Stomach (tissue), 9 donors: ENCODE measurements around the gene SRP14. TPM values are rescaled to one million over a fixed set of nuclear protein-coding genes. Genes with fewer than 3 reads are reported as not detected.

Experiments used
- DNase-seq, 2 donors: peaks; one replicate each; pipeline versions ENCODE4 v3.0.0 to v3.0.0-alpha.2; 2013 to 2019
- H3K27ac ChIP-seq, 5 donors: fragments of 200-600 bp in 4 of 5; sonication (generic) in 4 of 5; one replicate each; pipeline ENCODE4 v1.5.1; 2013 to 2019; ENCODE audit warnings: mild to moderate bottlenecking in 1 of 5, moderate library complexity in 1 of 5
- H3K27me3 ChIP-seq, 3 donors: fragments of 200-600 bp; sonication (generic); one replicate each; pipeline ENCODE4 v1.5.1; 2017 to 2019; ENCODE audit warnings: mixed run types in 1 of 3
- H3K36me3 ChIP-seq, 4 donors: fragments of 200-600 bp; sonication (generic); 1 replicate in 3 of 4; 2 replicates in 1 of 4; pipeline ENCODE4 v1.5.1; 2016 to 2019
- H3K4me1 ChIP-seq, 4 donors: fragments of 200-600 bp; sonication (generic); one replicate each; pipeline ENCODE4 v1.5.1; 2016 to 2019
- H3K4me3 ChIP-seq, 4 donors: fragments of 200-600 bp; sonication (generic) in 3 of 4; one replicate each; pipeline ENCODE4 v1.5.1; 2016 to 2019; ENCODE audit warnings: mild to moderate bottlenecking in 1 of 4
- H3K9me3 ChIP-seq, 4 donors: fragments of 200-600 bp; sonication (generic); one replicate each; pipeline ENCODE4 v1.5.1; 2016 to 2019
- EP300 ChIP-seq: sonication (generic); formaldehyde crosslinking; IDR thresholded peaks from one replicate; pipeline ENCODE4 v1.6.1; 2017; ENCODE audit warnings: antibody characterized with exemption
- POLR2A ChIP-seq, 4 donors: fragments of 450-650 bp; IDR thresholded peaks; one replicate each; pipeline ENCODE4 v1.6.1; 2016; ENCODE audit warnings: antibody characterized with exemption in 4 of 4, control low read depth in 2 of 4, mild to moderate bottlenecking in 1 of 4, moderate library complexity in 1 of 4
- POLR2AphosphoS5 ChIP-seq, 3 donors: sonication (generic); formaldehyde crosslinking; IDR thresholded peaks; one replicate each; pipeline ENCODE4 v1.6.1; 2016; ENCODE audit warnings: antibody characterized with exemption in 3 of 3
- WGBS, 5 donors: extraction: QIAGEN DNeasy Blood & Tissue Kit in 3 of 5; methylation state at CpG; one replicate each; pipeline versions ENCODE4 v1.1.5 to v1.1.7; 2013 to 2018; 5-methylcytosine and 5-hydroxymethylcytosine counted together
- intact Hi-C: fragments of 100-400 bp; cut with DNase I; formaldehyde crosslinking; loops from one replicate; pipeline ENCODE4 v1.15.1; 2023; ENCODE audit warnings: low total_unique reads
- polyA plus RNA-seq, 3 donors: library from polyadenylated mRNA; stranded (reverse); fragments of 200-250 nt; gene quantifications; one replicate each; pipeline ENCODE4 v1.2.3, GENCODE V29; 2013
- total RNA-seq, 5 donors: library from RNA; depleted of rRNA; stranded (reverse); fragments of >200 nt; gene quantifications; one replicate each; pipeline versions ENCODE4 v1.1.0 to v1.2.3, GENCODE V29; 2014 to 2016
- TF ChIP-seq, protein P1 (sequence below), 7 experiments: fragments of 450-650 bp in 4 of 7; fragments of 200-600 bp in 3 of 7; sonication (generic) in 3 of 7; IDR thresholded peaks; one replicate each; pipeline ENCODE4 v1.5.1; 2016 to 2019; ENCODE audit warnings: antibody characterized with exemption in 7 of 7, control low read depth in 2 of 7, mild to moderate bottlenecking in 1 of 7
- donor health status: healthy with polysubstance abuse.
- donor health status: Bipolar disorder and iron deficiency.
- donor health status: healthy.

SRP14 gene
- total and polyA plus RNA-seq, 8 donors = 72.4 to 411 (median 284) TPM

DNA sequence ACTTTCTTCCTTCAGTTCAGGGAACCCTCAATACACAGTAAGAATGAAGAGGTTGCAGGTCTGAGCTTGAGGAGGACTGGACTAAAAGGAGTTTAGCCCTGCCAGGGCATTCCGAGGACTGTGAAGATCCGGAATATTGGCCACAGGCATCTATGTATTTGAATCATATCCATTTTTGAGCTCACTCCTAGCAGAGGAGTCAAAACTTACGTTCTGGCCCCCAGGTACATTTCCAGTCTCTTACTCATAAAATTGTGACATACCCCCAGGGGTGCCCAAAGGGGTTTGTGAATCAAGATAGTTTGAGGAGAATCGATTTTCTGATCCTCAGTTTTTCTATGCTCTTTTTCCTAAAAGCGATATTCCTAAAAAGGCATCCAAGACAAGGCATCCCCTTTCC lies 27.6 kb upstream of the SRP14 start:
- TF ChIP-seq POLR2A (IDR thresholded peaks at IDR 0.05) (no peak), EP300 (no peak), POLR2AphosphoS5 (IDR thresholded peaks at IDR 0.05) (no peak)
- TF ChIP-seq, protein P1, sequence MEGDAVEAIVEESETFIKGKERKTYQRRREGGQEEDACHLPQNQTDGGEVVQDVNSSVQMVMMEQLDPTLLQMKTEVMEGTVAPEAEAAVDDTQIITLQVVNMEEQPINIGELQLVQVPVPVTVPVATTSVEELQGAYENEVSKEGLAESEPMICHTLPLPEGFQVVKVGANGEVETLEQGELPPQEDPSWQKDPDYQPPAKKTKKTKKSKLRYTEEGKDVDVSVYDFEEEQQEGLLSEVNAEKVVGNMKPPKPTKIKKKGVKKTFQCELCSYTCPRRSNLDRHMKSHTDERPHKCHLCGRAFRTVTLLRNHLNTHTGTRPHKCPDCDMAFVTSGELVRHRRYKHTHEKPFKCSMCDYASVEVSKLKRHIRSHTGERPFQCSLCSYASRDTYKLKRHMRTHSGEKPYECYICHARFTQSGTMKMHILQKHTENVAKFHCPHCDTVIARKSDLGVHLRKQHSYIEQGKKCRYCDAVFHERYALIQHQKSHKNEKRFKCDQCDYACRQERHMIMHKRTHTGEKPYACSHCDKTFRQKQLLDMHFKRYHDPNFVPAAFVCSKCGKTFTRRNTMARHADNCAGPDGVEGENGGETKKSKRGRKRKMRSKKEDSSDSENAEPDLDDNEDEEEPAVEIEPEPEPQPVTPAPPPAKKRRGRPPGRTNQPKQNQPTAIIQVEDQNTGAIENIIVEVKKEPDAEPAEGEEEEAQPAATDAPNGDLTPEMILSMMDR (IDR thresholded peaks at IDR 0.05) = no peak
- H3K27me3 ChIP-seq = no peaks in the 10 kb centered on the region
- DNase-seq = no peak
- H3K27ac ChIP-seq = no peak overlapping the region
- no peak overlapping the region for H3K4me3 ChIP-seq
- H3K36me3 ChIP-seq = no peaks in the 10 kb centered on the region
- H3K9me3 ChIP-seq = no peaks in the 10 kb centered on the region
- H3K4me1 ChIP-seq = peaks cover 19 to 50% (median 33%) of the 10 kb centered on the region in 4 donors
- 89 to 95% (median 92%) methylated on average over 5 of the region's 5 CpGs for WGBS, 5 donors
- intact Hi-C loops = no loop called here

DNA sequence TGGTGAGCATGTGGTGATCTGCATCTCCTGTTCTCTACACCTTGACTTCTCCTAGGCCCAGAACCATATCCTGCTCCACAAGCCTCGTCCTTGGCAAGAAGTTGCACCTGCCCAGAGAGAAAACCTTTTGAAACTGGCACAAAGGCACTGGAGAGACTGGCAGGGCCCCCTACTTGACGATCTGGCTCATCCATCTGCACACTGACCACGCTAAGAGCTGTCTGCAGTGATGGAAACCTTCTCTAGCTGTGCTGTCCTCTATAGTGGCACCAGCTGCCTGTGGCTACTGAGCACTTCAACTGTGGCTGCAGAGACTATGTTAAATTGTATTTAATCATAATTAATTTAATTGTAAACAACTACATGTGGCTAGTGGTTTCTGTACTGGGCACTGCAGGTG lies 26.2 kb upstream of the SRP14 start:
- 69 to 81% (median 76%) methylated on average over 3 of the region's 3 CpGs for WGBS, 5 donors
- H3K27me3 ChIP-seq = no peaks in the 10 kb centered on the region
- H3K4me1 ChIP-seq = peaks cover 19 to 40% (median 24%) of the 10 kb centered on the region in 4 donors
- H3K9me3 ChIP-seq = no peaks in the 10 kb centered on the region
- H3K36me3 ChIP-seq = no peaks in the 10 kb centered on the region
- no peak overlapping the region for H3K4me3 ChIP-seq
- no peak overlapping the region for H3K27ac ChIP-seq
- intact Hi-C loops = no loop called here
- no peak for DNase-seq
- TF ChIP-seq, protein P1 (IDR thresholded peaks at IDR 0.05) = no peak
- TF ChIP-seq POLR2A (IDR thresholded peaks at IDR 0.05) = no peak
- no peak for TF ChIP-seq EP300
- TF ChIP-seq POLR2AphosphoS5 (IDR thresholded peaks at IDR 0.05) = no peak

- intact Hi-C loops = no loop called here
- Histone ChIP-seq H3K36me3 (no peaks in the 10 kb centered on the region), H3K27me3 (no peaks in the 10 kb centered on the region), H3K27ac (peak overlapping the region in 1 of 5 donors; percentile 51), H3K4me3 (no peak overlapping the region), H3K4me1 (peaks cover 14 to 32% (median 16%) of the 10 kb centered on the region in 4 donors), H3K9me3 (no peaks in the 10 kb centered on the region)
- TF ChIP-seq POLR2AphosphoS5 (IDR thresholded peaks at IDR 0.05) = no peak
- no peak for TF ChIP-seq POLR2A (IDR thresholded peaks at IDR 0.05)
- TF ChIP-seq EP300 = no peak
- TF ChIP-seq, protein P1 (IDR thresholded peaks at IDR 0.05) = no peak
- no peak for DNase-seq
- WGBS, 5 donors = 82 to 88% (median 86%) methylated on average over 8 of the region's 8 CpGs
These were observed 25.4 kb upstream of the SRP14 start for GRCh38 chr15:40064231-40064894.

DNA sequence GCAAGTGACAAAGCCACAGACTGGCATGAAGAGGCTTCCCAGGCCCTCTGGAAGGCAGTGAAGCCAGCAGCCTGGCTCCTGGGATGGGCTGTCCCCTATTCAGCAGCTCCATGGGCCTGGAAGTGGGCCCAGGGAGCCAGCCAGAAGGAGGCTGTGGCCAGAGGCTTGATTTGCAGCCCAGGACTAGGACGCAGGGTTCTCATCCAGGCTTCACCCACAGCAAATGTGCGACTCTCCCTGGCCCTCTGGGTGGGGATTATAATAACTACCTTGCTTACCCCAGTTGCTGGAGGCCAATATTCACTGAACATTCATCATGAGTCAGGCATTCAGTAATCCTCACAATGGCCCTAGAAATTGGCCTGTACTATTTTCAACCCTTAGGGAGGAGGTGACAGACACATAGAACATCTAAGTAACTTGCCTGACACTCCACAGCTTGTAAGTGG lies 24.6 kb upstream of the SRP14 start:
- Histone ChIP-seq H3K27me3 (no peaks in the 10 kb centered on the region), H3K27ac (peak overlapping the region in 1 of 5 donors; percentile 51), H3K4me1 (peaks cover 6 to 24% (median 8%) of the 10 kb centered on the region in 4 donors), H3K9me3 (no peaks in the 10 kb centered on the region), H3K4me3 (no peak overlapping the region), H3K36me3 (no peaks in the 10 kb centered on the region)
- no peak for DNase-seq
- TF ChIP-seq, protein P1 (IDR thresholded peaks at IDR 0.05) = no peak
- TF ChIP-seq POLR2A (IDR thresholded peaks at IDR 0.05) (no peak), EP300 (no peak), POLR2AphosphoS5 (IDR thresholded peaks at IDR 0.05) (no peak)
- WGBS, 5 donors = 85 to 95% (median 92%) methylated on average over 2 of the region's 2 CpGs; no CpG with 5 or more reads in 1 of the 5 donors
- intact Hi-C loops = no loop called here
